BE2C (cell line): Measurements from ENCODE around the gene INO80B.
A peak's percentile ranks its signal among the peaks of the same experiment; 100 is the strongest.
"Not testable (repeated sequence)": the region's sequence is repeated elsewhere in the genome, so short reads cannot be mapped to it uniquely, and the experiment has no call there.

ENCODE experiments used
- DNase-seq: peaks from one replicate; pipeline ENCODE4 v3.0.0-alpha.2; 2020
- H3K27me3 ChIP-seq: fragments of 250-450 bp; sonication (Bioruptor Pico); 2 replicates; pipeline ENCODE4 v1.5.1; 2020; ENCODE audit warnings: mild to moderate bottlenecking
- H3K36me3 ChIP-seq: fragments of 250-450 bp; sonication (Bioruptor Pico); 2 replicates; pipeline ENCODE4 v1.5.1; 2020; ENCODE audit warnings: mild to moderate bottlenecking
- H3K4me1 ChIP-seq: fragments of 250-450 bp; sonication (Bioruptor Pico); 2 replicates; pipeline ENCODE4 v1.5.1; 2020
- H3K4me3 ChIP-seq: 2 replicates; pipeline ENCODE4 v1.5.1; 2011; ENCODE audit warnings: low read depth, low read length
- H3K9me3 ChIP-seq: fragments of 250-450 bp; sonication (Bioruptor Pico); 2 replicates; pipeline ENCODE4 v1.5.1; 2020
- CTCF ChIP-seq: IDR thresholded peaks from 2 replicates; pipeline ENCODE4 v1.5.1; 2012; ENCODE audit warnings: mild to moderate bottlenecking, low read depth, low read length

The INO80B gene

GRCh38 chr2:74457549-74458131, 2.8 kb downstream of the INO80B start:
- no peak for TF ChIP-seq CTCF
- no peaks in the 10 kb centered on the region for H3K4me1 ChIP-seq
- no peaks in the 10 kb centered on the region for H3K27me3 ChIP-seq
- peak; percentile 67 for DNase-seq
- peak overlapping the region; percentile 60 for H3K4me3 ChIP-seq
- H3K9me3 ChIP-seq: no peaks in the 10 kb centered on the region
- no peaks in the 10 kb centered on the region; the same call in 1 of the 2 replicates for H3K36me3 ChIP-seq

GRCh38 chr2:74458132-74458937, 3.4 kb downstream of the INO80B start, which contains the start of gene WBP1:
TSS of gene WBP1 (plus strand) at chr2:74458438. CDS start at chr2:74458603, 165 bp downstream.
- Histone ChIP-seq H3K9me3 (no peaks in the 10 kb centered on the region), H3K27me3 (no peaks in the 10 kb centered on the region)
- TF ChIP-seq CTCF: no peak

GRCh38 chr2:74458938-74459363, 4.1 kb downstream of the INO80B start:
- H3K9me3 ChIP-seq: no peaks in the 10 kb centered on the region
- DNase-seq: no peak
- H3K27me3 ChIP-seq: no peaks in the 10 kb centered on the region
- TF ChIP-seq CTCF: no peak
- H3K4me3 ChIP-seq: peak overlapping the region; percentile 85
- H3K36me3 ChIP-seq: no peaks in the 10 kb centered on the region; the same call in 1 of the 2 replicates
- H3K4me1 ChIP-seq: no peaks in the 10 kb centered on the region

More at GRCh38 chr2:74458132-74458937, 3.4 kb downstream of the INO80B start, which contains the start of gene WBP1:
- DNase-seq: peak; percentile 95
- H3K4me1 ChIP-seq: no peaks in the 10 kb centered on the region
- H3K36me3 ChIP-seq: no peaks in the 10 kb centered on the region; the same call in 1 of the 2 replicates
- H3K4me3 ChIP-seq: peak within 1 kb of the TSS; percentile 85

- H3K4me1 ChIP-seq, DNase-seq, H3K36me3 ChIP-seq, H3K27me3 ChIP-seq, H3K9me3 ChIP-seq: not testable (repeated sequence)
- peak overlapping the region; percentile 85; the same call in 1 of the 2 replicates for H3K4me3 ChIP-seq
Observed at GRCh38 chr2:74459503-74460118, 4.7 kb downstream of the INO80B start.

- H3K4me1 ChIP-seq, H3K4me3 ChIP-seq, H3K27me3 ChIP-seq, H3K9me3 ChIP-seq, DNase-seq, H3K36me3 ChIP-seq: not testable (repeated sequence)
Observed at GRCh38 chr2:74460187-74460586, 5.3 kb downstream of the INO80B start.

GRCh38 chr2:74461187-74462053, 6.5 kb downstream of the INO80B start:
- H3K4me1 ChIP-seq: no peaks in the 10 kb centered on the region
- H3K9me3 ChIP-seq: no peaks in the 10 kb centered on the region
- no peak overlapping the region for H3K4me3 ChIP-seq
- H3K27me3 ChIP-seq: no peaks in the 10 kb centered on the region
- no peaks in the 10 kb centered on the region; the same call in 1 of the 2 replicates for H3K36me3 ChIP-seq
- peak; percentile 38 for TF ChIP-seq CTCF
- peak; percentile 25 for DNase-seq
